SK-N-SH (cell line): ENCODE measurements around the gene PSMD14. TPM values are rescaled to one million over a fixed set of nuclear protein-coding genes. Genes with fewer than 3 reads are reported as not detected.
"Not testable (repeated sequence)": the region's sequence is repeated elsewhere in the genome, so short reads cannot be mapped to it uniquely, and the experiment has no call there.

Experiments used
- CTCF ChIA-PET: fragments of 300-600, 350-600 bp; formaldehyde crosslinking; extraction: SDS; loops from one replicate; lab custom pipeline; 2021; lab: Yijun Ruan, JAX
- POLR2A ChIA-PET: fragments of 350-600 bp; sonication (Branson Sonifier 250); formaldehyde crosslinking; extraction: SDS; loops from one replicate; lab custom pipeline; 2020; ENCODE audit warnings: antibody characterized with exemption, inconsistent platforms; lab: Yijun Ruan, JAX
- DNase-seq: peaks from one replicate; pipeline ENCODE4 v3.0.0; 2012
- H2AFZ ChIP-seq: fragments of 200-600 bp; sonication (generic); 2 replicates; pipeline ENCODE4 v1.8.1; 2016; ENCODE audit warnings: antibody characterized with exemption, mild to moderate bottlenecking, low read depth
- H3F3A ChIP-seq: fragments of 200-600 bp; sonication (generic); replicated peaks from 2 replicates; pipeline ENCODE3; 2016; ENCODE audit warnings: antibody characterized with exemption, mild to moderate bottlenecking; ENCODE audit not compliant: insufficient read depth
- H3K27ac ChIP-seq, 2 experiments: fragments of 200-500 bp in 1 of 2; fragments of 200-600 bp in 1 of 2; sonication (Bioruptor generic) in 1 of 2; sonication (generic), shearing (Covaris generic) in 1 of 2; 2 replicates each; pipeline versions ENCODE4 v1.5.1 to v1.6.1; 2014 to 2016; ENCODE audit warnings: low read depth in 2 of 2, inconsistent platforms in 1 of 2, low read length in 1 of 2, mild to moderate bottlenecking in 1 of 2, mixed read lengths in 1 of 2
- H3K27me3 ChIP-seq: fragments of 200-600 bp; sonication (generic), shearing (Covaris generic); 2 replicates; pipeline ENCODE4 v1.6.1; 2016; ENCODE audit warnings: mixed run types; ENCODE audit not compliant: insufficient read depth
- H3K36me3 ChIP-seq, 2 experiments: fragments of 200-500 bp in 1 of 2; fragments of 200-600 bp in 1 of 2; sonication (Bioruptor generic) in 1 of 2; sonication (generic) in 1 of 2; replicated peaks in 1 of 2; 2 replicates each; pipeline versions ENCODE3 to v1.5.1; 2014 to 2016; ENCODE audit warnings: low read length in 1 of 2, mild to moderate bottlenecking in 1 of 2; ENCODE audit not compliant: insufficient read depth in 2 of 2, control insufficient read depth in 1 of 2
- H3K4me1 ChIP-seq, 2 experiments: fragments of 200-500 bp in 1 of 2; fragments of 200-600 bp in 1 of 2; sonication (Bioruptor generic) in 1 of 2; sonication (generic), shearing (Covaris generic) in 1 of 2; 2 replicates each; pipeline versions ENCODE4 v1.5.1 to v1.6.1; 2014 to 2016; ENCODE audit warnings: low read depth in 1 of 2, low read length in 1 of 2, mixed run types in 1 of 2; ENCODE audit not compliant: insufficient read depth in 2 of 2, control insufficient read depth in 1 of 2
- H3K4me2 ChIP-seq: fragments of 200-600 bp; sonication (generic), shearing (Covaris generic); 2 replicates; pipeline ENCODE4 v1.6.1; 2017; ENCODE audit warnings: mixed run types
- H3K4me3 ChIP-seq, 2 experiments: fragments of 200-500 bp in 1 of 2; fragments of 200-600 bp in 1 of 2; sonication (Bioruptor generic) in 1 of 2; sonication (generic), shearing (Covaris generic) in 1 of 2; 2 replicates each; pipeline versions ENCODE4 v1.5.1 to v1.8.1; 2014 to 2016; ENCODE audit warnings: low read depth in 2 of 2, inconsistent platforms in 1 of 2, low read length in 1 of 2, mild to moderate bottlenecking in 1 of 2, mixed read lengths in 1 of 2, moderate library complexity in 1 of 2
- H3K79me2 ChIP-seq: fragments of 200-600 bp; sonication (generic); 2 replicates; pipeline ENCODE4 v1.8.1; 2017; ENCODE audit warnings: mild to moderate bottlenecking; ENCODE audit not compliant: insufficient read depth
- H3K9ac ChIP-seq: fragments of 200-600 bp; sonication (generic); 2 replicates; pipeline ENCODE4 v1.6.1; 2017; ENCODE audit warnings: mixed run types
- H3K9me2 ChIP-seq: fragments of 200-600 bp; sonication (generic); 2 replicates; pipeline ENCODE4 v1.6.1; 2017; ENCODE audit warnings: mixed run types
- H3K9me3 ChIP-seq: fragments of 200-600 bp; sonication (generic); 2 replicates; pipeline ENCODE4 v1.6.1; 2017; ENCODE audit warnings: mixed run types, mild to moderate bottlenecking, moderate library complexity
- H4K20me1 ChIP-seq: fragments of 200-600 bp; sonication (generic); 2 replicates; pipeline ENCODE4 v1.6.1; 2017; ENCODE audit warnings: mild to moderate bottlenecking, mixed run types; ENCODE audit not compliant: insufficient read depth
- CHD2 ChIP-seq: fragments of 150-350 bp; IDR thresholded peaks from 2 replicates; pipeline ENCODE4 v1.6.1; 2018; ENCODE audit warnings: low read length; ENCODE audit not compliant: partially characterized antibody
- EP300 ChIP-seq, 2 experiments: IDR thresholded peaks; 2 replicates each; pipeline versions ENCODE4 v1.4.0 to v1.6.1; 2012; ENCODE audit warnings: borderline replicate concordance in 1 of 2, low read depth in 1 of 2, low read length in 1 of 2
- FOXM1 ChIP-seq: IDR thresholded peaks from 2 replicates; pipeline ENCODE4 v1.4.0; 2012; ENCODE audit warnings: low read depth, mild to moderate bottlenecking
- GABPA ChIP-seq: IDR thresholded peaks from 2 replicates; pipeline ENCODE4 v1.4.0; 2012; ENCODE audit warnings: low read depth, mild to moderate bottlenecking
- JUND ChIP-seq: IDR thresholded peaks from 2 replicates; pipeline ENCODE4 v1.4.0; 2012
- POLR2AphosphoS5 ChIP-seq: IDR thresholded peaks from 2 replicates; pipeline ENCODE4 v1.6.1; 2012; ENCODE audit warnings: low read depth, low read length
- RCOR1 ChIP-seq: fragments of 150-350 bp; IDR thresholded peaks from 2 replicates; pipeline ENCODE4 v1.6.1; 2017; ENCODE audit warnings: antibody characterized with exemption, low read length
- RFX5 ChIP-seq: IDR thresholded peaks from 2 replicates; pipeline ENCODE4 v1.6.1; 2012; ENCODE audit warnings: mild to moderate bottlenecking, improper control_type of control experiment, low read length
- SMC3 ChIP-seq: IDR thresholded peaks from 2 replicates; pipeline ENCODE4 v1.6.1; 2012; ENCODE audit warnings: low read depth, low read length, improper control_type of control experiment
- WGBS: methylation state at CpG from one replicate; pipeline ENCODE4 v1.1.6; 2017; ENCODE audit warnings: low lambda C conversion rate; 5-methylcytosine and 5-hydroxymethylcytosine counted together
- polyA plus RNA-seq, 3 experiments: library from polyadenylated mRNA; depleted of rRNA; stranded (reverse); fragments of >200 nt; gene quantifications; 2 replicates each; pipeline ENCODE4 v1.2.3, GENCODE V29; 2012
- TF ChIP-seq, protein P1 (sequence below): fragments of 150-350 bp; IDR thresholded peaks from 2 replicates; pipeline ENCODE4 v1.6.1; 2017; ENCODE audit warnings: antibody characterized with exemption, low read length, low read depth, borderline replicate concordance
- TF ChIP-seq, protein P2 (sequence below): IDR thresholded peaks from 2 replicates; pipeline ENCODE4 v1.4.0; 2012; ENCODE audit warnings: low read depth, borderline replicate concordance
- TF ChIP-seq, protein P3 (sequence below): IDR thresholded peaks from 2 replicates; pipeline ENCODE4 v1.4.0; 2012; ENCODE audit warnings: low read depth, borderline replicate concordance
- TF ChIP-seq, protein P4 (sequence below): IDR thresholded peaks from 2 replicates; pipeline ENCODE4; 2012

The PSMD14 gene
- polyA plus RNA-seq, 1 of the 3 experiments (the other 2 are of a cell fraction), result 50.4 TPM

DNA sequence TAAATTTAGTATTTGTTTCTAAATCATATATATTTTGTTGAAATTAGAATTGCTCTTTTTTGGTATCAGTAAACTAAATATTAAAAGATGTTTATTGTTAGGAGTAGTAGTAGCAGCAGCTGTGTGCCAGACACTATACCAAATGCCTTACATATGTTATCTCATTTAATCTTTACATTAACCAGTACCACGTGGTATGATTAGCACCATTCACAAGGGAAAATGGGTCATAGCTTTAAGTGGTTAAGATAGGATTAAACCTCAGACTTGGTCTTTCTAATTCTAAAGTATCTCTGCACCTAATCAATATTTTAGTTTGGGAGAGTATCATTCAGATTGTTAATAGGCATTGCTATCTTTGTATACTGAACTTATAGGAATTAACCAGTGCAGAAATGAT, 29.0 kb downstream of the PSMD14 start:
- DNase-seq, result peak; percentile 56
- H2AFZ ChIP-seq, result no peak overlapping the region
- peaks cover 2% of the 10 kb centered on the region for H3F3A ChIP-seq
- peaks cover 0 to 10% of the 10 kb centered on the region in 2 experiments for H3K36me3 ChIP-seq
- H3K4me2 ChIP-seq, result no peak overlapping the region
- ChIA-PET POLR2A (interaction anchor here (1.6 kb wide), 1 partner anchor 29 kb away, joined by 5 read pairs; the partner anchor contains the start of gene PSMD14), CTCF (interaction anchor here (1.7 kb wide), 1 partner anchor 18 kb away, joined by 4 read pairs; no protein-coding TSS in a partner anchor)
- no peak for TF ChIP-seq FOXM1
- TF ChIP-seq, protein P1, sequence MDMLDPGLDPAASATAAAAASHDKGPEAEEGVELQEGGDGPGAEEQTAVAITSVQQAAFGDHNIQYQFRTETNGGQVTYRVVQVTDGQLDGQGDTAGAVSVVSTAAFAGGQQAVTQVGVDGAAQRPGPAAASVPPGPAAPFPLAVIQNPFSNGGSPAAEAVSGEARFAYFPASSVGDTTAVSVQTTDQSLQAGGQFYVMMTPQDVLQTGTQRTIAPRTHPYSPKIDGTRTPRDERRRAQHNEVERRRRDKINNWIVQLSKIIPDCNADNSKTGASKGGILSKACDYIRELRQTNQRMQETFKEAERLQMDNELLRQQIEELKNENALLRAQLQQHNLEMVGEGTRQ, result no peak
- peak in 1 of 2 experiments; percentile 38; a peak in 1 of 4 replicates for TF ChIP-seq EP300 (IDR thresholded peaks at IDR 0.05; ENCODE audit: borderline replicate concordance in 1 of 2, low read depth in 1 of 2, low read length in 1 of 2)
- no peak for TF ChIP-seq POLR2AphosphoS5
- TF ChIP-seq CHD2, result no peak
- TF ChIP-seq, protein P2, sequence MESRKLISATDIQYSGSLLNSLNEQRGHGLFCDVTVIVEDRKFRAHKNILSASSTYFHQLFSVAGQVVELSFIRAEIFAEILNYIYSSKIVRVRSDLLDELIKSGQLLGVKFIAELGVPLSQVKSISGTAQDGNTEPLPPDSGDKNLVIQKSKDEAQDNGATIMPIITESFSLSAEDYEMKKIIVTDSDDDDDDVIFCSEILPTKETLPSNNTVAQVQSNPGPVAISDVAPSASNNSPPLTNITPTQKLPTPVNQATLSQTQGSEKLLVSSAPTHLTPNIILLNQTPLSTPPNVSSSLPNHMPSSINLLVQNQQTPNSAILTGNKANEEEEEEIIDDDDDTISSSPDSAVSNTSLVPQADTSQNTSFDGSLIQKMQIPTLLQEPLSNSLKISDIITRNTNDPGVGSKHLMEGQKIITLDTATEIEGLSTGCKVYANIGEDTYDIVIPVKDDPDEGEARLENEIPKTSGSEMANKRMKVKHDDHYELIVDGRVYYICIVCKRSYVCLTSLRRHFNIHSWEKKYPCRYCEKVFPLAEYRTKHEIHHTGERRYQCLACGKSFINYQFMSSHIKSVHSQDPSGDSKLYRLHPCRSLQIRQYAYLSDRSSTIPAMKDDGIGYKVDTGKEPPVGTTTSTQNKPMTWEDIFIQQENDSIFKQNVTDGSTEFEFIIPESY, result no peak
- TF ChIP-seq GABPA, result no peak
- TF ChIP-seq, protein P3, sequence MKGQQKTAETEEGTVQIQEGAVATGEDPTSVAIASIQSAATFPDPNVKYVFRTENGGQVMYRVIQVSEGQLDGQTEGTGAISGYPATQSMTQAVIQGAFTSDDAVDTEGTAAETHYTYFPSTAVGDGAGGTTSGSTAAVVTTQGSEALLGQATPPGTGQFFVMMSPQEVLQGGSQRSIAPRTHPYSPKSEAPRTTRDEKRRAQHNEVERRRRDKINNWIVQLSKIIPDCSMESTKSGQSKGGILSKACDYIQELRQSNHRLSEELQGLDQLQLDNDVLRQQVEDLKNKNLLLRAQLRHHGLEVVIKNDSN, result peak; percentile 36; the same call in 1 of the 2 replicates
- no peak for TF ChIP-seq RCOR1
- no peak for TF ChIP-seq SMC3
- TF ChIP-seq RFX5, result no peak
- TF ChIP-seq, protein P4, sequence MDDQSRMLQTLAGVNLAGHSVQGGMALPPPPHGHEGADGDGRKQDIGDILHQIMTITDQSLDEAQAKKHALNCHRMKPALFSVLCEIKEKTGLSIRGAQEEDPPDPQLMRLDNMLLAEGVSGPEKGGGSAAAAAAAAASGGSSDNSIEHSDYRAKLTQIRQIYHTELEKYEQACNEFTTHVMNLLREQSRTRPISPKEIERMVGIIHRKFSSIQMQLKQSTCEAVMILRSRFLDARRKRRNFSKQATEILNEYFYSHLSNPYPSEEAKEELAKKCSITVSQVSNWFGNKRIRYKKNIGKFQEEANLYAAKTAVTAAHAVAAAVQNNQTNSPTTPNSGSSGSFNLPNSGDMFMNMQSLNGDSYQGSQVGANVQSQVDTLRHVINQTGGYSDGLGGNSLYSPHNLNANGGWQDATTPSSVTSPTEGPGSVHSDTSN, result no peak
- no peak for TF ChIP-seq JUND
- peaks cover 81% of the 10 kb centered on the region for H3K79me2 ChIP-seq
- no peaks in the 10 kb centered on the region for H3K9me2 ChIP-seq
- peaks cover 0 to 5% of the 10 kb centered on the region in 2 experiments; a peak in 1 of 4 replicates for H3K4me1 ChIP-seq
- 24% methylated on average over 1 of the region's 1 CpG for whole genome bisulfite sequencing
- H3K9ac ChIP-seq, result no peak overlapping the region
- no peaks in the 10 kb centered on the region for H3K9me3 ChIP-seq
- no peaks in the 10 kb centered on the region for H3K27me3 ChIP-seq
- peak overlapping the region in 1 of 2 experiments; percentile 76; a peak in 2 of 4 replicates for H3K27ac ChIP-seq
- peaks cover 4% of the 10 kb centered on the region; the same call in 1 of the 2 replicates for H4K20me1 ChIP-seq
- no peak overlapping the region for H3K4me3 ChIP-seq

DNA sequence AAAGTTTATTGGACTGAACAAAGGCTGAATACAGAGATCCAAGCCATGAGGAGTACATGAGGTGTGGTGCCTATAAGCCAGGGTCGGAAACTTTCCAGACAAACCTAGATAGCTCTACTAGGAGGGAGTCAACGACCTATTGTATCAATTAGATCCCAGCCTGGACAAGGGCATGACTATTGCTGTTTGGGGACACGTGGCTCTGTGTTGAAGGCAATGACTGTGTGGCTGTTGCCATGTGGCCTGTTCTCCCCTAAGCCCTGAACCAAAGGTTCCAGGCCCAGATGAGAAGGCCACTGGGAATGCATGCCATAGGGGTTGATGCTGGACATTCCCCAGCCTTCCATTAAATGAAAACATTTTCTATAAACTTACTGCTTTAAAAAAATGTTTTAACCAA, 31.3 kb downstream of the PSMD14 start:
- H3K9me3 ChIP-seq, CTCF ChIA-PET: not testable (repeated sequence)
- H3K79me2 ChIP-seq, result peaks cover 81% of the 10 kb centered on the region

DNA sequence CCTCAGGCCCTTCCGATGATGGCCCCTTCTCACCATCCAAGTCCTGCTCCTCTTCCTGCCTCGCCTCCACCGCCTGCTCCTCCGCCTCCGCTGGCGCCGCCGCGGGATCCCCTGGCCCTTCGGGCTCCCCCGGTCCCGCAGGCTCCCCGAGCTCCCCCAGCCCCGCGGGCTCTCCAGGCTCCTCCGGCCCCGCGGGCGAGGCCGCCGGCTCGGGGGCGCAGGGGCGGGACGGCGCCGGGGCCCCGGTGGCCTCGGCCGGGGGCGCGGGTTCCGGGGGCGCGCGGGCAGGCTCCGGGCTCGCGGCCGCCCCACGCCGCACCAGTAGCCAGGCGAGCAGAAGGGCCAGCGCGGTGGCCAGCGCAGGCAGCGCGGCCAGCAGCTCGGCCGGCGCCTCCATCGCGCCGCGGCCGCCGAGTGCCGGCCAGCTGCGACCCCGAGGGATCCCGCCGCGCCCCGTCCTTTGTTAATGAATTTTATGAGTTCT, 32.7 kb downstream of the PSMD14 start:
- Histone ChIP-seq H3K36me3 (peaks cover 0 to 18% of the 10 kb centered on the region in 2 experiments), H3K79me2 (peaks cover 83% of the 10 kb centered on the region), H4K20me1 (peaks cover 11% of the 10 kb centered on the region)
- H3K4me2 ChIP-seq, H2AFZ ChIP-seq, H3K9me2 ChIP-seq, H3K4me1 ChIP-seq, H3K9ac ChIP-seq, CTCF ChIA-PET, H3K9me3 ChIP-seq, H3K4me3 ChIP-seq, H3F3A ChIP-seq, H3K27ac ChIP-seq, POLR2A ChIA-PET, H3K27me3 ChIP-seq, DNase-seq: not testable (repeated sequence)
- 98% methylated on average over 32 of the region's 64 CpGs for WGBS

More for the DNA sequence above, 31.3 kb downstream of the PSMD14 start:
- H3K4me1 ChIP-seq, H3K27ac ChIP-seq, H3K27me3 ChIP-seq, H3K4me2 ChIP-seq, DNase-seq, POLR2A ChIA-PET, H3K9me2 ChIP-seq, H4K20me1 ChIP-seq, H3K36me3 ChIP-seq, H3K4me3 ChIP-seq, H3F3A ChIP-seq, H3K9ac ChIP-seq, H2AFZ ChIP-seq: not testable (repeated sequence)
- 88% methylated on average over 3 of the region's 3 CpGs for WGBS
